Pancreas (tissue), 10 donors: ENCODE results near the gene SPRY1. TPM values are rescaled to one million over a fixed set of nuclear protein-coding genes. Genes with fewer than 3 reads are reported as not detected.

Experiments
- ATAC-seq, 4 donors: fragments of 200-7000 bp; cut with Tn5 transposase; one replicate each; pipeline versions ENCODE4 v1.8.0 to v1.9.1; 2020; ENCODE audit warnings: mild to moderate bottlenecking in 4 of 4, moderate library complexity in 4 of 4
- DNase-seq, 6 donors: peaks; one replicate each; pipeline ENCODE4 v3.0.0-alpha.2; 2020
- FAIRE-seq: peaks from 2 replicates; lab custom pipeline; 2012; peaks lifted over from hg19 to GRCh38; lab: Jason Lieb, UNC
- H3K27ac ChIP-seq, 4 donors: fragments of 200-600 bp; sonication (generic); 1 replicate in 3 of 4; 2 replicates in 1 of 4; pipeline versions ENCODE4 v1.5.0 to v1.8.0; 2020
- H3K27me3 ChIP-seq, 4 donors: fragments of 200-600 bp; one replicate each; pipeline ENCODE4 v1.8.0; 2021
- H3K36me3 ChIP-seq, 3 donors: fragments of 200-600 bp; sonication (generic) in 1 of 3; one replicate each; pipeline versions ENCODE4 v1.5.0 to v1.8.0; 2020 to 2021
- H3K4me1 ChIP-seq, 3 donors: fragments of 200-600 bp; one replicate each; pipeline ENCODE4 v1.8.0; 2021
- H3K4me3 ChIP-seq, 4 donors: fragments of 200-600 bp; sonication (generic) in 2 of 4; one replicate each; pipeline versions ENCODE4 v1.5.0 to v1.8.0; 2020 to 2021
- H3K9me3 ChIP-seq, 4 donors: fragments of 200-600 bp; one replicate each; pipeline ENCODE4 v1.8.0; 2021
- CTCF ChIP-seq, 4 donors: fragments of 200-600 bp; sonication (generic) in 3 of 4; IDR thresholded peaks; one replicate each; pipeline versions ENCODE4 v1.5.0 to v1.8.0; 2021; ENCODE audit warnings: antibody characterized with exemption in 4 of 4
- WGBS, 2 donors: extraction: QIAGEN DNeasy Blood & Tissue Kit; methylation state at CpG; one replicate each; pipeline ENCODE4 v1.1.7; 2013; 5-methylcytosine and 5-hydroxymethylcytosine counted together
- intact Hi-C, 3 donors: fragments of 100-400 bp; cut with DNase I; formaldehyde crosslinking; loops; one replicate each; pipeline versions ENCODE4 v1.11.1 to v1.14.2; 2022
- polyA plus RNA-seq, 2 donors: library from polyadenylated mRNA; stranded (reverse); fragments of 200-250 nt; gene quantifications; one replicate each; pipeline ENCODE4 v1.2.3, GENCODE V29; 2013
- total RNA-seq, 6 donors: library from RNA; stranded (reverse); fragmentation: NEBNext Ultra II Directional in 4 of 6; extraction: Animal tissue kit (Norgen Biotek cat#: 25700) in 4 of 6; gene quantifications; one replicate each; pipeline versions ENCODE4 v1.2.1 to v1.2.4, GENCODE V29; 2021 to 2023
- donor health status: healthy with polysubstance abuse.
- donor health status: DM: no; HTN: no; CAD: no; lungs with moderate emphysema.
- donor health status: DM: no; HTN: no; CAD: no.
- donor health status: control.
- donor health status: control.
- donor health status: Bipolar disorder and iron deficiency.
- donor health status: DM: yes; HTN: yes; CAD: no.
- donor health status: DM: no; HTN: no; CAD: no.
- donor health status: DM: no; HTN: no; CAD: no.
- donor health status: DM: yes; HTN: yes; CAD: no.

Gene SPRY1
- total and polyA plus RNA-seq, 8 donors: 10.1 to 29.7 (median 17.1) TPM

GRCh38 chr4:123366144-123366748 is 30.3 kb upstream of the SPRY1 start:
- no peaks in the 10 kb centered on the region for H3K4me1 ChIP-seq
- 56 to 71% methylated on average over 6 of the region's 6 CpGs for WGBS, 2 donors
- no peak overlapping the region for H3K27ac ChIP-seq
- no peak for TF ChIP-seq CTCF (IDR thresholded peaks at IDR 0.05)
- FAIRE-seq (no peak), ATAC-seq (no peak), DNase-seq (no peak)
- no peaks in the 10 kb centered on the region for H3K36me3 ChIP-seq
- H3K27me3 ChIP-seq: no peaks in the 10 kb centered on the region
- no peaks in the 10 kb centered on the region for H3K9me3 ChIP-seq
- intact Hi-C loops: no loop called here
- H3K4me3 ChIP-seq: no peak overlapping the region

GRCh38 chr4:123378794-123379193 is 17.8 kb upstream of the SPRY1 start:
- no peaks in the 10 kb centered on the region for H3K27me3 ChIP-seq
- ATAC-seq: no peak
- no peaks in the 10 kb centered on the region for H3K36me3 ChIP-seq
- no peak for DNase-seq
- WGBS, 2 donors: 50 to 59% methylated on average over 1 of the region's 1 CpG
- intact Hi-C loops: no loop called here
- no peak overlapping the region for H3K4me3 ChIP-seq
- H3K4me1 ChIP-seq: no peaks in the 10 kb centered on the region
- H3K9me3 ChIP-seq: no peaks in the 10 kb centered on the region
- H3K27ac ChIP-seq: no peak overlapping the region
- no peak for FAIRE-seq
- TF ChIP-seq CTCF (IDR thresholded peaks at IDR 0.05): no peak

- intact Hi-C loops: no loop called here
- ATAC-seq (no peak), FAIRE-seq (no peak), DNase-seq (no peak)
- Histone ChIP-seq H3K4me3 (no peak overlapping the region), H3K4me1 (no peaks in the 10 kb centered on the region), H3K9me3 (no peaks in the 10 kb centered on the region), H3K27ac (no peak overlapping the region), H3K36me3 (no peaks in the 10 kb centered on the region), H3K27me3 (no peaks in the 10 kb centered on the region)
- 60 to 81% methylated on average over 1 of the region's 1 CpG for WGBS, 2 donors
- TF ChIP-seq CTCF (IDR thresholded peaks at IDR 0.05): no peak
Measured at GRCh38 chr4:123379392-123379791, 17.2 kb upstream of the SPRY1 start.

- no peak overlapping the region for H3K4me3 ChIP-seq
- FAIRE-seq (no peak), DNase-seq (no peak), ATAC-seq (no peak)
- no peaks in the 10 kb centered on the region for H3K27me3 ChIP-seq
- no peak for TF ChIP-seq CTCF (IDR thresholded peaks at IDR 0.05)
- no peaks in the 10 kb centered on the region for H3K4me1 ChIP-seq
- H3K9me3 ChIP-seq: no peaks in the 10 kb centered on the region
- 72 to 90% methylated on average over 3 of the region's 3 CpGs for WGBS, 2 donors
- H3K36me3 ChIP-seq: no peaks in the 10 kb centered on the region
- no peak overlapping the region for H3K27ac ChIP-seq
- intact Hi-C loops: no loop called here
Measured at GRCh38 chr4:123380728-123381716, 15.6 kb upstream of the SPRY1 start.
